Measurements from ENCODE around the gene PRKG1.

The PRKG1 gene

DNA sequence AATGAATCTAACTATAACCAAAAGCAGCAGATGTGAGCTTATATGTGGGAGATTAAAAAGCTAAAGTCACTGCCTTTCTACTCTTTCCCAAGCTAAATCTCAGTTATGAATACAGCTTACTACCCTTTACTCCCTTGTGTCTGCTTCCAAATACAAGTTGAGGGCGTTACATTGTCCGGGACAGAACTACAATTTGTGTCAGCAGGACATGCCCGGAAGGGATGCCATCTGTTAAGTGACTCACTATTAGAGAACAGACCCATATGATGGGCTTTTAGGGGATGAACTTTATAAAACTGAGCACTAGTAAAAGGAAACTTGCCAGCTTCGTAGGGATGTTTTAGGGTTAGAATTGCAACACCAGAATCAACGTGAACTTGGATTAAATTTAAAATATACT, 924.8 kb downstream of the PRKG1 start:
- DNase-seq (no peak), ATAC-seq (ENCODE audit: insufficient read depth, low read depth) (no peak)
- H3K9ac ChIP-seq (ENCODE audit: low read depth, low read length) = no peak overlapping the region
- no peaks in the 10 kb centered on the region for H4K20me1 ChIP-seq (ENCODE audit: insufficient read depth, low read length)
- H3K4me1 ChIP-seq (ENCODE audit: insufficient read depth, low read length) = no peaks in the 10 kb centered on the region
- no peak overlapping the region for H2AFZ ChIP-seq (ENCODE audit: low read depth, low read length)
- H3K36me3 ChIP-seq (ENCODE audit: insufficient read depth, low read length) = no peaks in the 10 kb centered on the region
- H3K79me2 ChIP-seq (ENCODE audit: insufficient read depth, low read length) = no peaks in the 10 kb centered on the region
- TF ChIP-seq EZH2 (IDR thresholded peaks at IDR 0.05; ENCODE audit: borderline replicate concordance, low read depth, low read length, severe bottlenecking) = no peak
- TF ChIP-seq, protein P1, sequence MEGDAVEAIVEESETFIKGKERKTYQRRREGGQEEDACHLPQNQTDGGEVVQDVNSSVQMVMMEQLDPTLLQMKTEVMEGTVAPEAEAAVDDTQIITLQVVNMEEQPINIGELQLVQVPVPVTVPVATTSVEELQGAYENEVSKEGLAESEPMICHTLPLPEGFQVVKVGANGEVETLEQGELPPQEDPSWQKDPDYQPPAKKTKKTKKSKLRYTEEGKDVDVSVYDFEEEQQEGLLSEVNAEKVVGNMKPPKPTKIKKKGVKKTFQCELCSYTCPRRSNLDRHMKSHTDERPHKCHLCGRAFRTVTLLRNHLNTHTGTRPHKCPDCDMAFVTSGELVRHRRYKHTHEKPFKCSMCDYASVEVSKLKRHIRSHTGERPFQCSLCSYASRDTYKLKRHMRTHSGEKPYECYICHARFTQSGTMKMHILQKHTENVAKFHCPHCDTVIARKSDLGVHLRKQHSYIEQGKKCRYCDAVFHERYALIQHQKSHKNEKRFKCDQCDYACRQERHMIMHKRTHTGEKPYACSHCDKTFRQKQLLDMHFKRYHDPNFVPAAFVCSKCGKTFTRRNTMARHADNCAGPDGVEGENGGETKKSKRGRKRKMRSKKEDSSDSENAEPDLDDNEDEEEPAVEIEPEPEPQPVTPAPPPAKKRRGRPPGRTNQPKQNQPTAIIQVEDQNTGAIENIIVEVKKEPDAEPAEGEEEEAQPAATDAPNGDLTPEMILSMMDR (IDR thresholded peaks at IDR 0.05; ENCODE audit: borderline replicate concordance, extremely low read depth, low read length, poor library complexity, severe bottlenecking) = no peak
- H3K9me3 ChIP-seq (ENCODE audit: insufficient read depth, low read length, severe bottlenecking) = no peaks in the 10 kb centered on the region
- no peak overlapping the region for H3K4me3 ChIP-seq (ENCODE audit: low read depth in 1 of 2, low read length in 2 of 2)
- H3K27me3 ChIP-seq (ENCODE audit: insufficient read depth, low read length, poor library complexity) = no peaks in the 10 kb centered on the region
- H3K4me2 ChIP-seq (ENCODE audit: insufficient read depth, low read length) = no peak overlapping the region
- H3K27ac ChIP-seq (ENCODE audit: low read length) = no peak overlapping the region

DNA sequence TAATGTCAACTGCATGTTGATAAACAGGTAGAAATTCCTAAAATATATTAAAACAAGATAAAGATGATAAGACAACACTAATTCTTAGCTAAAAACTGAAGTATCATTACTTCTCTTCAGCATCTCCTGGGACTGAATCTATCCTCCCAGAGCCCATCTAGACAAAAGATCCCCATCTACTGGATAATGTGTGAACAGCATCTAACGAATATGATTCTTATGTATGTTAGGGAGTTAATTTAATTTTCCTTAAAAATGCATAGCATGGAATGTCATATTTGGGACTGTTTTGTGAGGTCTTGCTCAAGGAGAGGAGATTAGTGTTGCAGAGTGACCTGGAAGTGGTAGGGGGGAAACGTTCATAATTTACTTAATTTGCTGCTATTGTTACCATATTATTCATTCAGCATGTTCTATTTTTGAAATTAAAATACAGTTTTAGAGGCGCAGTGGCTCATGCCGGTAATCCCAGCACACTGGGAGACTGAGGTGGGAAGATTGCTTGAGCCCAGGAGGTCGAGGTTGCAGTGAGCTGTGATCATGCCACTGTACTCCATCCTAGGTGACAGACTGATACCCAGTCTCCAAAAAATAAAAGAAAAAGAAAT, 930.2 kb downstream of the PRKG1 start:
- no peaks in the 10 kb centered on the region for H3K9me3 ChIP-seq (ENCODE audit: insufficient read depth, low read length, severe bottlenecking)
- no peaks in the 10 kb centered on the region for H3K27me3 ChIP-seq (ENCODE audit: insufficient read depth, low read length, poor library complexity)
- H3K4me3 ChIP-seq (ENCODE audit: low read depth in 1 of 2, low read length in 2 of 2) = no peak overlapping the region
- H4K20me1 ChIP-seq (ENCODE audit: insufficient read depth, low read length) = no peaks in the 10 kb centered on the region
- no peaks in the 10 kb centered on the region for H3K79me2 ChIP-seq (ENCODE audit: insufficient read depth, low read length)
- H3K4me1 ChIP-seq (ENCODE audit: insufficient read depth, low read length) = no peaks in the 10 kb centered on the region
- H2AFZ ChIP-seq (ENCODE audit: low read depth, low read length) = no peak overlapping the region
- no peak overlapping the region for H3K4me2 ChIP-seq (ENCODE audit: insufficient read depth, low read length)
- no peak overlapping the region for H3K27ac ChIP-seq (ENCODE audit: low read length)
- TF ChIP-seq EZH2 (IDR thresholded peaks at IDR 0.05; ENCODE audit: borderline replicate concordance, low read depth, low read length, severe bottlenecking) = no peak
- TF ChIP-seq, protein P1 (IDR thresholded peaks at IDR 0.05; ENCODE audit: borderline replicate concordance, extremely low read depth, low read length, poor library complexity, severe bottlenecking) = peak; percentile 66
- no peak overlapping the region for H3K9ac ChIP-seq (ENCODE audit: low read depth, low read length)
- ATAC-seq (ENCODE audit: insufficient read depth, low read depth) (no peak), DNase-seq (no peak)
- H3K36me3 ChIP-seq (ENCODE audit: insufficient read depth, low read length) = no peaks in the 10 kb centered on the region

DNA sequence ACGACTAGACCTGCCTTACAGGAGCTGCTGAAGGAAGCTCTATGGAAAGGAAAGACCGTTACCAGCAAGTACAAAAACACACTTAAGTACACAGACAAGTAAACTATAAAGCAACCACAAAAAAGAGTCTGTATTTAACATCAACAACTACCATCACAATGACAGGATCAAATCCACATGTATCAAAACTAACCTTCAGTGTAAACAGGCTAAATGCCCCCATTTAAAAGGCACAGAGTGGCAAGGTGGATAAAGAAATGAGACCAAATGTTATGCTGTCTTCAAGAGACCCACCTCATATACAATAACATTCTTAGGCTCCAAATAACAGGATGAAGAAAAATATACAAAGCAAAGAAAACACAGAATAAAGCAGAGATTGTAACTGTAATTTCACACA, 932.8 kb downstream of the PRKG1 start:
- Histone ChIP-seq H3K4me3 (ENCODE audit: low read depth in 1 of 2, low read length in 2 of 2) (no peak overlapping the region), H3K4me2 (ENCODE audit: insufficient read depth, low read length) (no peak overlapping the region), H3K36me3 (ENCODE audit: insufficient read depth, low read length) (no peaks in the 10 kb centered on the region), H3K9me3 (ENCODE audit: insufficient read depth, low read length, severe bottlenecking) (no peaks in the 10 kb centered on the region), H3K27ac (ENCODE audit: low read length) (no peak overlapping the region), H4K20me1 (ENCODE audit: insufficient read depth, low read length) (no peaks in the 10 kb centered on the region), H3K4me1 (ENCODE audit: insufficient read depth, low read length) (no peaks in the 10 kb centered on the region), H3K9ac (ENCODE audit: low read depth, low read length) (no peak overlapping the region), H3K27me3 (ENCODE audit: insufficient read depth, low read length, poor library complexity) (no peaks in the 10 kb centered on the region), H2AFZ (ENCODE audit: low read depth, low read length) (no peak overlapping the region), H3K79me2 (ENCODE audit: insufficient read depth, low read length) (no peaks in the 10 kb centered on the region)
- TF ChIP-seq EZH2 (IDR thresholded peaks at IDR 0.05; ENCODE audit: borderline replicate concordance, low read depth, low read length, severe bottlenecking) = no peak
- TF ChIP-seq, protein P1 (IDR thresholded peaks at IDR 0.05; ENCODE audit: borderline replicate concordance, extremely low read depth, low read length, poor library complexity, severe bottlenecking) = no peak
- no peak for DNase-seq
- no peak for ATAC-seq (ENCODE audit: insufficient read depth, low read depth)
